HepG2 (cell line): ENCODE data around the gene CYP4V2. TPM values are rescaled to one million over a fixed set of nuclear protein-coding genes. Genes with fewer than 3 reads are reported as not detected.

Experiments
- ATAC-seq: fragments of 200-7000 bp; cut with Tn5 transposase; 3 replicates; pipeline ENCODE4 v1.9.1; 2020; ENCODE audit warnings: mild to moderate bottlenecking, moderate library complexity
- BruUV-seq: library from RNA; stranded (reverse); fragments of 400-500 nt; replicated peaks from 2 replicates; lab custom pipeline; 2021; lab: Mats Ljungman, UMichigan
- CTCF ChIA-PET: fragments of 300-600 bp; formaldehyde crosslinking; extraction: SDS; loops from one replicate; lab custom pipeline; 2021; ENCODE audit warnings: low total read pairs, inconsistent platforms, low intra/inter-chr PET ratio; lab: Yijun Ruan, JAX
- POLR2A ChIA-PET: fragments of 350-600 bp; sonication (Branson Sonifier 250); formaldehyde crosslinking; loops from one replicate; lab custom pipeline; 2020; ENCODE audit warnings: antibody characterized with exemption, inconsistent platforms; lab: Yijun Ruan, JAX
- DNase-seq: peaks from one replicate; pipeline ENCODE4 v3.0.0-alpha.2; 2015; ENCODE audit warnings: low spot score
- FAIRE-seq: peaks from 3 replicates; lab custom pipeline; 2011; peaks lifted over from hg19 to GRCh38; lab: Jason Lieb, UNC
- H2AFZ ChIP-seq: one replicate; pipeline ENCODE4 v1.6.1; 2011; ENCODE audit warnings: low read length, inconsistent platforms
- H3K27ac ChIP-seq: fragments of 300-600 bp; 3 replicates; pipeline ENCODE4 v1.8.0; 2011; ENCODE audit warnings: mixed run types, mild to moderate bottlenecking, mixed read lengths, low read length, inconsistent platforms; ENCODE audit not compliant: insufficient read depth; ENCODE audit errors: extremely low read length
- H3K27me3 ChIP-seq, 2 experiments: fragments of 200-600 bp in 1 of 2; 2 replicates in 1 of 2; 3 replicates in 1 of 2; pipeline versions ENCODE4 v1.6.0 to v1.8.0; 2011; ENCODE audit warnings: low read length in 2 of 2, mild to moderate bottlenecking in 2 of 2, moderate library complexity in 2 of 2, inconsistent platforms in 1 of 2; ENCODE audit not compliant: insufficient read depth in 2 of 2, control insufficient read depth in 1 of 2
- H3K36me3 ChIP-seq, 2 experiments: fragments of 200-600 bp in 1 of 2; replicated peaks in 1 of 2; 2 replicates in 1 of 2; 3 replicates in 1 of 2; pipeline versions ENCODE4 v1.5.1 to v1.8.0; 2011; ENCODE audit warnings: low read length in 2 of 2, inconsistent platforms in 1 of 2; ENCODE audit not compliant: insufficient read depth in 2 of 2, control insufficient read depth in 1 of 2
- H3K4me1 ChIP-seq: 2 replicates; pipeline ENCODE4 v1.5.1; 2012; ENCODE audit warnings: low read length, inconsistent platforms; ENCODE audit not compliant: insufficient read depth
- H3K4me2 ChIP-seq: 2 replicates; pipeline ENCODE4 v1.6.0; 2011; ENCODE audit warnings: low read depth, low read length, inconsistent platforms
- H3K4me3 ChIP-seq, 3 experiments: fragments of 200-600 bp in 1 of 3; sonication (generic), shearing (Covaris generic) in 1 of 3; replicated peaks in 1 of 3; 2 replicates each; pipeline ENCODE4 v1.5.1; 2011 to 2016; ENCODE audit warnings: low read length in 3 of 3, inconsistent platforms in 2 of 3, low read depth in 2 of 3, mild to moderate bottlenecking in 2 of 3, control low read depth in 1 of 3, mixed read lengths in 1 of 3; ENCODE audit not compliant: insufficient read depth in 1 of 3
- H3K79me2 ChIP-seq: one replicate; pipeline ENCODE4 v1.6.1; 2011; ENCODE audit warnings: low read length, inconsistent platforms; ENCODE audit not compliant: insufficient read depth
- H3K9ac ChIP-seq: 2 replicates; pipeline ENCODE4 v1.6.0; 2011; ENCODE audit warnings: mild to moderate bottlenecking, low read depth, low read length, inconsistent platforms; ENCODE audit not compliant: insufficient read depth
- H3K9me3 ChIP-seq: 2 replicates; pipeline ENCODE4 v1.5.1; 2012; ENCODE audit warnings: mild to moderate bottlenecking, low read length
- H4K20me1 ChIP-seq: 2 replicates; pipeline ENCODE4 v1.6.0; 2011; ENCODE audit warnings: inconsistent platforms, mild to moderate bottlenecking, low read length, moderate library complexity; ENCODE audit not compliant: insufficient read depth
- GATAD1 ChIP-seq: IDR thresholded peaks from 2 replicates; pipeline ENCODE4 v1.6.1; 2016; ENCODE audit warnings: missing genetic modification reagents, missing compliant biosample characterization
- KLF13 ChIP-seq: sonication (generic); formaldehyde crosslinking; IDR thresholded peaks from 2 replicates; pipeline ENCODE4 v1.4.0; 2020; ENCODE audit warnings: mild to moderate bottlenecking, missing genetic modification reagents
- KLF9 ChIP-seq: IDR thresholded peaks from 2 replicates; pipeline ENCODE4 v1.6.1; 2016; ENCODE audit warnings: low read depth
- MAFK ChIP-seq, 2 experiments: IDR thresholded peaks in 1 of 2; conservative IDR thresholded peaks in 1 of 2; 2 replicates each; pipeline ENCODE4 v1.6.1; 2011; ENCODE audit warnings: improper control_type of control experiment in 2 of 2, low read length in 2 of 2
- MLLT10 ChIP-seq: sonication (generic); formaldehyde crosslinking; IDR thresholded peaks from 2 replicates; pipeline ENCODE4 v1.4.0; 2020; ENCODE audit warnings: missing genetic modification reagents
- RFXANK ChIP-seq: IDR thresholded peaks from 2 replicates; pipeline ENCODE4 v1.6.1; 2016
- SETDB1 ChIP-seq: sonication (generic); formaldehyde crosslinking; IDR thresholded peaks from 2 replicates; pipeline ENCODE4 v1.5.1; 2020; ENCODE audit warnings: missing genetic modification reagents, mild to moderate bottlenecking, borderline replicate concordance
- SYNCRIP ChIP-seq: fragments of 200-400 bp; formaldehyde crosslinking; IDR thresholded peaks from 2 replicates; pipeline ENCODE4 v1.6.1; 2018; ENCODE audit warnings: mild to moderate bottlenecking, low read depth, low read length; ENCODE audit not compliant: insufficient read depth
- TOPORS ChIP-seq: sonication (generic); formaldehyde crosslinking; IDR thresholded peaks from 2 replicates; pipeline ENCODE4 v1.8.0; 2023; ENCODE audit warnings: mild to moderate bottlenecking, missing genetic modification reagents
- ZNF121 ChIP-seq: sonication (generic); formaldehyde crosslinking; IDR thresholded peaks from 2 replicates; pipeline ENCODE4 v1.5.0; 2020; ENCODE audit warnings: mild to moderate bottlenecking, missing genetic modification reagents
- ZNF224 ChIP-seq: sonication (generic); formaldehyde crosslinking; IDR thresholded peaks from 2 replicates; pipeline ENCODE4 v1.5.0; 2020; ENCODE audit warnings: mild to moderate bottlenecking, missing genetic modification reagents
- ZNF333 ChIP-seq: sonication (generic); formaldehyde crosslinking; IDR thresholded peaks from 2 replicates; pipeline ENCODE4 v1.4.0; 2020; ENCODE audit warnings: mild to moderate bottlenecking, missing genetic modification reagents, borderline replicate concordance
- ZNF501 ChIP-seq: sonication (generic); formaldehyde crosslinking; IDR thresholded peaks from 2 replicates; pipeline ENCODE4 v1.5.1; 2020; ENCODE audit warnings: mild to moderate bottlenecking, moderate library complexity, missing genetic modification reagents
- ZNF614 ChIP-seq: IDR thresholded peaks from 2 replicates; pipeline ENCODE4 v1.6.1; 2018; ENCODE audit warnings: missing biosample characterization, missing genetic modification reagents, inconsistent platforms, borderline replicate concordance
- ZNF790 ChIP-seq: sonication (generic); formaldehyde crosslinking; IDR thresholded peaks from 2 replicates; pipeline ENCODE4 v1.8.0; 2022; ENCODE audit warnings: missing genetic modification reagents, mild to moderate bottlenecking, borderline replicate concordance
- WGBS: methylation state at CpG from one replicate; pipeline ENCODE4 v1.1.6; 2017; ENCODE audit warnings: low lambda C conversion rate; 5-methylcytosine and 5-hydroxymethylcytosine counted together
- in situ Hi-C: cut with HindIII; loops from 2 replicates; pipeline ENCODE4 v1.10.0; 2017; ENCODE audit warnings: low pct_unique_long_range_greater_than_20kb; ENCODE audit not compliant: extremely low pct_ligation_motif_present
- intact Hi-C: fragments of 100-400 bp; cut with micrococcal nuclease; formaldehyde crosslinking; loops from one replicate; pipeline ENCODE4 v1.10.0; 2022; ENCODE audit not compliant: unreplicated experiment
- polyA plus RNA-seq, 8 experiments: library from polyadenylated mRNA; depleted of rRNA in 3 of 8; stranded (reverse) in 7 of 8; unstranded in 1 of 8; fragments of >200 nt; fragmentation: Illumina TruSeq in 4 of 8; extraction: Trizol in 4 of 8; gene quantifications; 2 replicates each; pipeline versions ENCODE4 v1.2.1 to v1.2.3, GENCODE V29; 2011 to 2016; ENCODE audit warnings: low read depth in 4 of 8, missing spikeins in 1 of 8, mixed read lengths in 1 of 8; ENCODE audit not compliant: insufficient read depth in 1 of 8
- total RNA-seq, 5 experiments: library from RNA; depleted of rRNA; stranded (reverse); fragments of >200 nt; fragmentation: Illumina TruSeq; extraction: Trizol; gene quantifications; 2 replicates each; pipeline ENCODE4 v1.2.3, GENCODE V29; 2016; ENCODE audit warnings: low read depth in 1 of 5
- TF ChIP-seq, protein P1 (sequence below): sonication (generic); formaldehyde crosslinking; IDR thresholded peaks from 2 replicates; pipeline ENCODE4 v1.5.1; 2020; ENCODE audit warnings: mild to moderate bottlenecking, missing genetic modification reagents, moderate library complexity

The CYP4V2 gene
- total and polyA plus RNA-seq, 2 of the 13 experiments (the other 11 are each of a cell fraction or from before 2014, with no cell fraction given): 4.7 to 7.2 TPM

DNA sequence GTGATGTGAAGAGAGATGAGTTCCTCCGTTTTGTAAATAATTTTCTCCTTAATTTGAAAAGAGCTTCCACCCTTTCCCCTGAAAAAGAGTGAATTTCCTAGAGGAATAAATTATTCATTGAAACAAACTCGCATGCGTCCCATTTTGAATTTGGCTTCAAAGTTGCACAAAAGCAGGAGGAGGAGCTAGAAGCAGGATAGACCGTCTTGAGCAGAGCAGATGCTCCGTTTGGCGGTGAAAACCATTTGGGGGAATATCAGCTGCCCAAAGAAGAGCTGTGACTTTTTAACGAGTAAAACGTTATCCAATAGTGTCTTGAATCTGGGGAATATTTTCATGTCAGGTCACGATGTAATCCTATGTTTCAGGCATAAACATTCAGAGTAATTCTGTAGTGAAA is 44.9 kb upstream of the CYP4V2 start:
- Histone ChIP-seq H3K27me3 (peaks cover 0 to 41% of the 10 kb centered on the region in 2 experiments; a peak in 3 of 5 replicates), H3K4me1 (peaks cover 16% of the 10 kb centered on the region; the same call in 1 of the 2 replicates), H3K9ac (no peak overlapping the region), H3K36me3 (no peaks in the 10 kb centered on the region), H4K20me1 (no peaks in the 10 kb centered on the region), H2AFZ (no peak overlapping the region), H3K4me3 (no peak overlapping the region), H3K4me2 (no peak overlapping the region), H3K79me2 (no peaks in the 10 kb centered on the region), H3K27ac (no peak overlapping the region), H3K9me3 (no peaks in the 10 kb centered on the region)
- TF ChIP-seq ZNF501 (no peak), MLLT10 (no peak), ZNF121 (CRISPR knock-in tag) (no peak)
- ATAC-seq: no peak
- no peak for FAIRE-seq
- intact Hi-C loops (loop anchor here (5.0 kb wide), 1 partner anchor 46 kb away; the partner anchor contains the start of gene CYP4V2), in situ Hi-C loops (no loop called here)
- ChIA-PET CTCF (no interaction called here), POLR2A (no interaction called here)
- no peak for DNase-seq
- 76% methylated on average over 9 of the region's 9 CpGs for WGBS
- no TSS peak for BruUV-seq

GRCh38 chr4:186148336-186148975 is 42.9 kb upstream of the CYP4V2 start:
- Histone ChIP-seq H3K79me2 (no peaks in the 10 kb centered on the region), H3K27me3 (peaks cover 0 to 41% of the 10 kb centered on the region in 2 experiments; a peak in 3 of 5 replicates), H3K27ac (no peak overlapping the region), H3K9ac (no peak overlapping the region), H4K20me1 (no peaks in the 10 kb centered on the region), H3K36me3 (no peaks in the 10 kb centered on the region), H3K4me3 (no peak overlapping the region), H3K4me1 (peaks cover 15% of the 10 kb centered on the region; the same call in 1 of the 2 replicates), H3K4me2 (no peak overlapping the region), H3K9me3 (no peaks in the 10 kb centered on the region), H2AFZ (no peak overlapping the region)
- FAIRE-seq (no peak), DNase-seq (no peak), ATAC-seq (no peak)
- ChIA-PET CTCF (no interaction called here), POLR2A (no interaction called here)
- WGBS: 36% methylated on average over 1 of the region's 1 CpG
- in situ Hi-C loops: no loop called here
- intact Hi-C loops: loop anchor here (5.0 kb wide), 1 partner anchor 44 kb away; the partner anchor contains the start of gene CYP4V2
- no TSS peak for BruUV-seq
- TF ChIP-seq KLF9 (no peak), MAFK (conservative IDR thresholded peaks at IDR 0.05 in 1 of 2, IDR thresholded peaks at IDR 0.05 in 1 of 2; ENCODE audit: low read length in 2 of 2) (no peak), SETDB1 (no peak), RFXANK (CRISPR knock-in tag) (no peak), ZNF790 (CRISPR knock-in tag) (no peak), KLF13 (CRISPR knock-in tag) (no peak), ZNF614 (CRISPR knock-in tag) (no peak), GATAD1 (CRISPR knock-in tag) (no peak), ZNF224 (CRISPR knock-in tag) (no peak), ZNF333 (CRISPR knock-in tag) (no peak), TOPORS (no peak), SYNCRIP (no peak)
- TF ChIP-seq, protein P1, sequence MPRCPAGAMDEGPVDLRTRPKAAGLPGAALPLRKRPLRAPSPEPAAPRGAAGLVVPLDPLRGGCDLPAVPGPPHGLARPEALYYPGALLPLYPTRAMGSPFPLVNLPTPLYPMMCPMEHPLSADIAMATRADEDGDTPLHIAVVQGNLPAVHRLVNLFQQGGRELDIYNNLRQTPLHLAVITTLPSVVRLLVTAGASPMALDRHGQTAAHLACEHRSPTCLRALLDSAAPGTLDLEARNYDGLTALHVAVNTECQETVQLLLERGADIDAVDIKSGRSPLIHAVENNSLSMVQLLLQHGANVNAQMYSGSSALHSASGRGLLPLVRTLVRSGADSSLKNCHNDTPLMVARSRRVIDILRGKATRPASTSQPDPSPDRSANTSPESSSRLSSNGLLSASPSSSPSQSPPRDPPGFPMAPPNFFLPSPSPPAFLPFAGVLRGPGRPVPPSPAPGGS (CRISPR knock-in tag): no peak
